ENCODE results near the gene CCKAR.
A peak's percentile ranks its signal among the peaks of the same experiment; 100 is the strongest.

- TF ChIP-seq POLR2AphosphoS5 (IDR thresholded peaks at IDR 0.05; ENCODE audit: low read depth, low read length) (no peak), MAX (IDR thresholded peaks at IDR 0.05) (no peak), POLR2A (IDR thresholded peaks at IDR 0.05; ENCODE audit: control extremely low read depth in 1 of 2, low read depth in 2 of 2, low read length in 2 of 2) (0 out of 3 replicates have a peak, but pooled peaks of 1 of the 2 experiments have one; percentile 34), CTCF (IDR thresholded peaks at IDR 0.05; ENCODE audit: control extremely low read depth in 1 of 3, insufficient read depth in 1 of 3, low read depth in 1 of 3, low read length in 3 of 3) (no peak), EZH2 (IDR thresholded peaks at IDR 0.05; ENCODE audit: low read depth, low read length, severe bottlenecking) (no peak), EP300 (IDR thresholded peaks at IDR 0.05; ENCODE audit: borderline replicate concordance in 1 of 2, low read depth in 2 of 2, low read length in 2 of 2) (no peak), PHF8 (conservative IDR thresholded peaks at IDR 0.05; ENCODE audit: low read depth, low read length) (no peak), RFX5 (IDR thresholded peaks at IDR 0.05; ENCODE audit: borderline replicate concordance, low read depth, low read length) (no peak), KDM1A (IDR thresholded peaks at IDR 0.05; ENCODE audit: borderline replicate concordance, low read length) (no peak), BRCA1 (IDR thresholded peaks at IDR 0.05; ENCODE audit: low read depth, low read length) (no peak)
These were observed 49.2 kb downstream of the CCKAR start for GRCh38 chr4:26441102-26441501.
